Measurements from ENCODE around the gene YTHDF2.

The YTHDF2 gene

DNA sequence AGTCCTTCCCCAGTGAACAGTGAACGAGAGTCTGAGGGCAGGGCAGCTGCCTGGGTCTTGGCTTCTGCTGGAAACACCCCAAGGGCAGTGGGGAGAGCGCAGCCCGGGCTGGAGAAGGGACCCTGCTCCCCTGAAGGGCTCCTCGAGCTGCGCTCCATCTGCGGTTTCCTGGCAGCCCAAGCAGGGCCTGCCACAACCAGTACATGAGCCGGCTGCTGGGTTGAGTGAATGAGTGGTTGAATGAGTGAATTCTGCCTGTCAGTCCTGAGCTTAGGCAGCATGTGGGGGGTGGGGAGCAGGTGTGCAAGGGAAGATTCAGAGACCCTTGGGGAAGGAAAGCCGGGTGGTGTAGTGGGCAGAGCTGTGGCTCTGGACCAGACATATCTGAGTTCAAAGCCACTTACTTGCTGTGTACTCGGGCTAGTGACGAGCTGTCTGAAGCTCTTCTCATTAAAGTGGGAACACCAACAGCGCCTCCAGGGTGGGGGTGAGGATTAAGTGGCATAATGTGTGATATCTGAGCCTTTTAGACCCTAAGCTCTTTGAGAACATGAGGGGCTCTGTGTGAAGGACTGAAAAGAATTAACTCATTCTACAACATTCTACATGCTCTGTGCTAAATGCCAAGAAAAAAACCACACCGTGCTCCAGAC, 78.9 kb downstream of the YTHDF2 start:
- ChIA-PET CTCF (interaction anchor here (0.5 to 1.2 kb wide), 3 partner anchors 17 to 108 kb away, joined by 3 read pairs; no protein-coding TSS in a partner anchor), POLR2A (ENCODE audit: low non-redundant PET) (no interaction called here)
- TF ChIP-seq, protein P1, sequence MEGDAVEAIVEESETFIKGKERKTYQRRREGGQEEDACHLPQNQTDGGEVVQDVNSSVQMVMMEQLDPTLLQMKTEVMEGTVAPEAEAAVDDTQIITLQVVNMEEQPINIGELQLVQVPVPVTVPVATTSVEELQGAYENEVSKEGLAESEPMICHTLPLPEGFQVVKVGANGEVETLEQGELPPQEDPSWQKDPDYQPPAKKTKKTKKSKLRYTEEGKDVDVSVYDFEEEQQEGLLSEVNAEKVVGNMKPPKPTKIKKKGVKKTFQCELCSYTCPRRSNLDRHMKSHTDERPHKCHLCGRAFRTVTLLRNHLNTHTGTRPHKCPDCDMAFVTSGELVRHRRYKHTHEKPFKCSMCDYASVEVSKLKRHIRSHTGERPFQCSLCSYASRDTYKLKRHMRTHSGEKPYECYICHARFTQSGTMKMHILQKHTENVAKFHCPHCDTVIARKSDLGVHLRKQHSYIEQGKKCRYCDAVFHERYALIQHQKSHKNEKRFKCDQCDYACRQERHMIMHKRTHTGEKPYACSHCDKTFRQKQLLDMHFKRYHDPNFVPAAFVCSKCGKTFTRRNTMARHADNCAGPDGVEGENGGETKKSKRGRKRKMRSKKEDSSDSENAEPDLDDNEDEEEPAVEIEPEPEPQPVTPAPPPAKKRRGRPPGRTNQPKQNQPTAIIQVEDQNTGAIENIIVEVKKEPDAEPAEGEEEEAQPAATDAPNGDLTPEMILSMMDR (conservative IDR thresholded peaks at IDR 0.05; ENCODE audit: low read depth), result no peak
- no peak for DNase-seq (ENCODE audit: low spot score)
- H3K27ac ChIP-seq, result no peak overlapping the region

DNA sequence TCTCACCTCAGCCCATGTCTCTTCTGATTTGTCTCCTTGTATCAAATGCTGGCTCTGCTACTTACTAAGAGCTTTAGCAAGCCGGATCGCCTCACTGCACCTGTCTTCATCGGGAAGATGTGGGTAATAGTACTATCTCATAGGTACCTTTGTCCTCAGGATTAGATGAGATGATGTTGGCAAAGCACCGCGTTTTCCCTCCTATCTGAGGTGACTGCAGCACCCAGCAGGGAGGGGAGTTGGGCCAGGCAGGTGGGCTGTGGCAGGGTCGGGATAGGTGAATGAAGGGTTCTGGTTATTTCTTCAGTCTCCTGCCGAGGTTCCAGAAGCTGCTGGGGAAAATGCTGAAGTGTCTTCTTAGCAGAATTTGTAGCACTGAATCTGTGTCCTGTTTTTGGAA, 80.4 kb downstream of the YTHDF2 start:
- DNase-seq (ENCODE audit: low spot score), result no peak
- TF ChIP-seq, protein P1 (conservative IDR thresholded peaks at IDR 0.05; ENCODE audit: low read depth), result no peak
- CTCF ChIA-PET, result interaction anchor here (1.2 kb wide), 1 partner anchor 16 kb away, joined by 3 read pairs; no protein-coding TSS in a partner anchor
- no peak overlapping the region for H3K27ac ChIP-seq
- POLR2A ChIA-PET (ENCODE audit: low non-redundant PET), result no interaction called here

DNA sequence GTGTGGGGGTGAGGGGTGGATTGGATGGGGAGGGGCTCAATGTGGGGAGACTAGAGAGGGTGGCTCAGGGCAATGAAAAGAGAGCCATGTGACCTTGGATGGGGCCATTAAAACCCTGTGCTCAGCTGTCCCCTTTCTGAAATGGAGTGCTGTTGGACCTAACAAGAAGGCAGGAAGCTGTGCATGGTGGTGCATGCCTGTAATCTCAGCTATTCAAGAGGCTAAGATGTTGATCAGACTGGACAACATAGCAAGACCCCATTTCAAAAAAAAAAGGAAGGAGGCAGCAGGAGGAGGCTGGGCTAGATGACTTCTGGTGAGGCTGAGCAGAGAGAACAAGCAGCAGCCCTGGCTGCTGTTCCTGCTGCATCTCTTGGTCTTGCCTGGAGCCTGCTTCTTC, 82.3 kb downstream of the YTHDF2 start:
- TF ChIP-seq, protein P1 (conservative IDR thresholded peaks at IDR 0.05; ENCODE audit: low read depth), result no peak

More for the DNA sequence above, 82.3 kb downstream of the YTHDF2 start:
- POLR2A ChIA-PET (ENCODE audit: low non-redundant PET), result interaction anchor here (0.6 kb wide), 1 partner anchor 15 kb away, joined by 3 read pairs; no protein-coding TSS in a partner anchor
- no peak for DNase-seq (ENCODE audit: low spot score)
- CTCF ChIA-PET, result no interaction called here
- H3K27ac ChIP-seq, result no peak overlapping the region
